H1 (cell line): ENCODE data around the gene ANKS1A.

Source experiments
- ASH2L ChIP-seq: fragments of 200-600, 300-600 bp; sonication (generic); IDR thresholded peaks from one replicate; pipeline ENCODE4 v1.7.1; 2017; ENCODE audit warnings: low read length
- CEBPB ChIP-seq: IDR thresholded peaks from 2 replicates; pipeline ENCODE4 v1.6.1; 2012; ENCODE audit warnings: low read depth, low read length
- EGR1 ChIP-seq: IDR thresholded peaks from 2 replicates; pipeline ENCODE4 v1.6.1; 2011; ENCODE audit warnings: low read depth, low read length, borderline replicate concordance
- EP300 ChIP-seq, 2 experiments: IDR thresholded peaks; 1 replicate in 1 of 2; 2 replicates in 1 of 2; pipeline ENCODE4 v1.6.1; 2011 to 2012; ENCODE audit warnings: low read depth in 2 of 2, low read length in 2 of 2, mild to moderate bottlenecking in 2 of 2, borderline replicate concordance in 1 of 2, inconsistent platforms in 1 of 2, moderate library complexity in 1 of 2
- HDAC2 ChIP-seq, 2 experiments: fragments of 300-600 bp in 1 of 2; sonication (generic) in 1 of 2; IDR thresholded peaks; 2 replicates each; pipeline ENCODE4 v1.6.1; 2011 to 2012; ENCODE audit warnings: low read depth in 2 of 2, low read length in 2 of 2, mild to moderate bottlenecking in 2 of 2, moderate library complexity in 2 of 2, borderline replicate concordance in 1 of 2, inconsistent platforms in 1 of 2
- JUND ChIP-seq: IDR thresholded peaks from 2 replicates; pipeline ENCODE4 v1.6.1; 2011; ENCODE audit warnings: mild to moderate bottlenecking, improper control_type of control experiment, low read length
- POLR2A ChIP-seq, 2 experiments: IDR thresholded peaks; 1 replicate in 1 of 2; 2 replicates in 1 of 2; pipeline ENCODE4 v1.6.1; 2011; ENCODE audit warnings: low read depth in 2 of 2, low read length in 2 of 2, mild to moderate bottlenecking in 2 of 2; ENCODE audit errors: control extremely low read depth in 1 of 2
- POLR2AphosphoS5 ChIP-seq: IDR thresholded peaks from 2 replicates; pipeline ENCODE4 v1.6.1; 2011; ENCODE audit warnings: low read depth, low read length
- RBBP5 ChIP-seq: IDR thresholded peaks from 2 replicates; pipeline ENCODE4 v1.7.1; 2012; ENCODE audit warnings: low read depth, mild to moderate bottlenecking, inconsistent platforms, low read length, moderate library complexity, borderline replicate concordance
- RXRA ChIP-seq: IDR thresholded peaks from 2 replicates; pipeline ENCODE4 v1.6.1; 2011; ENCODE audit warnings: low read depth, mild to moderate bottlenecking, low read length, moderate library complexity; ENCODE audit not compliant: insufficient read depth
- TAF1 ChIP-seq: IDR thresholded peaks from 2 replicates; pipeline ENCODE4 v1.6.1; 2011; ENCODE audit warnings: mild to moderate bottlenecking, low read depth, low read length
- TF ChIP-seq, protein P1 (sequence below), 3 experiments: IDR thresholded peaks; 1 replicate in 2 of 3; 2 replicates in 1 of 3; pipeline versions ENCODE4 v1.5.1 to v1.6.1; 2011; ENCODE audit warnings: low read length in 3 of 3, mild to moderate bottlenecking in 3 of 3, inconsistent platforms in 2 of 3, low read depth in 1 of 3, moderate library complexity in 1 of 3; ENCODE audit not compliant: insufficient read depth in 1 of 3; ENCODE audit errors: control extremely low read depth in 1 of 3
- TF ChIP-seq, protein P2 (sequence below): IDR thresholded peaks from 2 replicates; pipeline ENCODE4 v1.6.1; 2012; ENCODE audit warnings: inconsistent platforms
- TF ChIP-seq, protein P3 (sequence below): IDR thresholded peaks from 2 replicates; pipeline ENCODE4 v1.6.1; 2012; ENCODE audit warnings: inconsistent platforms

DNA sequence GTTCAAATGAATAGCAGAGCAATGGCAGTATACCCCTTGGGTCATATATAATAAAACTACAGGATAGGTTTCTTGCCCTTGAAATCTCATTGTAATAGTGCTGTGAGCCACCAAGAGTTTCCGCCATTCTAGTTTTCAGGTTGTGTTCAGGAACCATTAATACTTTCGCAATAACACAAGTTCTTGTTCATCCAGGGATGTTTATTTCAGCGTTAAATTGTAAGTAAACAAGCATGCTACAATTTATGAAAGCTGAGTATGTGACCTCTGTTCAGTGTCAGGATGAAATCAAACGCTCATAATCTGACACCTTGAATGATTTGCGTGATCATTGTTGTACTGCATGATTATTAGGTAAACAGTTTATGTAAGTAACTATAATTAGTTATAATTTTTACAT, 22.8 kb downstream of the ANKS1A start:
- TF ChIP-seq CEBPB (no peak), TAF1 (no peak), EP300 (IDR thresholded peaks at IDR 0.05; ENCODE audit: borderline replicate concordance in 1 of 2, low read depth in 2 of 2, low read length in 2 of 2) (no peak), ASH2L (no peak), POLR2AphosphoS5 (no peak), JUND (no peak), RXRA (no peak), RBBP5 (no peak), POLR2A (IDR thresholded peaks at IDR 0.05; ENCODE audit: control extremely low read depth in 1 of 2, low read depth in 2 of 2, low read length in 2 of 2) (no peak), HDAC2 (IDR thresholded peaks at IDR 0.05; ENCODE audit: borderline replicate concordance in 1 of 2, low read depth in 2 of 2, low read length in 2 of 2) (no peak), EGR1 (no peak)
- TF ChIP-seq, protein P1, sequence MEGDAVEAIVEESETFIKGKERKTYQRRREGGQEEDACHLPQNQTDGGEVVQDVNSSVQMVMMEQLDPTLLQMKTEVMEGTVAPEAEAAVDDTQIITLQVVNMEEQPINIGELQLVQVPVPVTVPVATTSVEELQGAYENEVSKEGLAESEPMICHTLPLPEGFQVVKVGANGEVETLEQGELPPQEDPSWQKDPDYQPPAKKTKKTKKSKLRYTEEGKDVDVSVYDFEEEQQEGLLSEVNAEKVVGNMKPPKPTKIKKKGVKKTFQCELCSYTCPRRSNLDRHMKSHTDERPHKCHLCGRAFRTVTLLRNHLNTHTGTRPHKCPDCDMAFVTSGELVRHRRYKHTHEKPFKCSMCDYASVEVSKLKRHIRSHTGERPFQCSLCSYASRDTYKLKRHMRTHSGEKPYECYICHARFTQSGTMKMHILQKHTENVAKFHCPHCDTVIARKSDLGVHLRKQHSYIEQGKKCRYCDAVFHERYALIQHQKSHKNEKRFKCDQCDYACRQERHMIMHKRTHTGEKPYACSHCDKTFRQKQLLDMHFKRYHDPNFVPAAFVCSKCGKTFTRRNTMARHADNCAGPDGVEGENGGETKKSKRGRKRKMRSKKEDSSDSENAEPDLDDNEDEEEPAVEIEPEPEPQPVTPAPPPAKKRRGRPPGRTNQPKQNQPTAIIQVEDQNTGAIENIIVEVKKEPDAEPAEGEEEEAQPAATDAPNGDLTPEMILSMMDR (IDR thresholded peaks at IDR 0.05; ENCODE audit: control extremely low read depth in 1 of 3, insufficient read depth in 1 of 3, low read depth in 1 of 3, low read length in 3 of 3), result no peak
- TF ChIP-seq, protein P2, sequence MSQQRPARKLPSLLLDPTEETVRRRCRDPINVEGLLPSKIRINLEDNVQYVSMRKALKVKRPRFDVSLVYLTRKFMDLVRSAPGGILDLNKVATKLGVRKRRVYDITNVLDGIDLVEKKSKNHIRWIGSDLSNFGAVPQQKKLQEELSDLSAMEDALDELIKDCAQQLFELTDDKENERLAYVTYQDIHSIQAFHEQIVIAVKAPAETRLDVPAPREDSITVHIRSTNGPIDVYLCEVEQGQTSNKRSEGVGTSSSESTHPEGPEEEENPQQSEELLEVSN, result no peak
- TF ChIP-seq, protein P3, sequence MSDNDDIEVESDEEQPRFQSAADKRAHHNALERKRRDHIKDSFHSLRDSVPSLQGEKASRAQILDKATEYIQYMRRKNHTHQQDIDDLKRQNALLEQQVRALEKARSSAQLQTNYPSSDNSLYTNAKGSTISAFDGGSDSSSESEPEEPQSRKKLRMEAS, result no peak
